Astrocyte of the hippocampus (primary cell): ENCODE data around the gene PACRG.

Experiments used
- DNase-seq: peaks from one replicate; pipeline ENCODE4 v3.0.0; 2011; ENCODE audit warnings: low read depth, low spot score

PACRG gene

GRCh38 chr6:163176097-163176496 is 448.3 kb downstream of the PACRG start:
- DNase-seq, result no peak

DNA sequence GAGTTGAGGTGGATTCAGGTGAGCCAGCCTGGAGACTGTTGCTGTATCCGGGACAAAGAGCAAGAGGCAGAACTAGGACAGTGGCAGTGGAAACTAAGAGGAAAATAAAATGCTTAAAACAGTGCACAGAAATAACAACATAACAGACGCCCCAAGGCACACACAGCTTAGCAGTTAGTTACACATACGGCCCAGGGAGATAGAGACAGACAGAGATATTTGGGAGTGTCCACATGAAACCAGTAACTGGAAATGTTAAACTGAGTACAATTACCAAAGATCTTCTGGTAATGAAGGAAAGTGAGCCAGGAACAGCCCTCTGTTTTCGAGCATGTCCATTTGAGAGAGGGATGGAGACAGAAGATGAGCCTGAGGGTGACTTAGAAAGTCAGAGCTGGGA is 449.2 kb downstream of the PACRG start:
- DNase-seq, result no peak

- DNase-seq, result no peak
Measured at GRCh38 chr6:163177892-163178420, 450.2 kb downstream of the PACRG start.

DNA sequence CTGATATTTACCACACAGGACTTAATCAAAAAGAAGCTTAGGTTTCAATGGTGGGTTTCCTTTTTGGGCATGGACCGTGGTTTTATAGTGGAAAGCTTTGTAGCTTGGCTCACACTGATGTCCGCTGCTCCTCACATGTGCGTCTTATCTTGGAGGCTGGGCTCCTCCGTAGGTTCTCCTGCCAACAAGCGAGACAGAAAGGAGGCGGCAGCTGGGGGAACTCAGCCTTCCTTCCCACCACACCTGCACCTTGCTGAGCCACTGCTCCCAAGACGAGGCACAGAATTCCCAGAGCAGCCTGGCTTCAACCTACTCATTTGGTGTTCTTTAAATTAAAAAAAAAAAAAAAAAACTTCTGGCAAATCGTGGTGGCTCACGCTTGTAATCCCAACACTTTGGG is 451.3 kb downstream of the PACRG start:
- DNase-seq, result no peak

DNA sequence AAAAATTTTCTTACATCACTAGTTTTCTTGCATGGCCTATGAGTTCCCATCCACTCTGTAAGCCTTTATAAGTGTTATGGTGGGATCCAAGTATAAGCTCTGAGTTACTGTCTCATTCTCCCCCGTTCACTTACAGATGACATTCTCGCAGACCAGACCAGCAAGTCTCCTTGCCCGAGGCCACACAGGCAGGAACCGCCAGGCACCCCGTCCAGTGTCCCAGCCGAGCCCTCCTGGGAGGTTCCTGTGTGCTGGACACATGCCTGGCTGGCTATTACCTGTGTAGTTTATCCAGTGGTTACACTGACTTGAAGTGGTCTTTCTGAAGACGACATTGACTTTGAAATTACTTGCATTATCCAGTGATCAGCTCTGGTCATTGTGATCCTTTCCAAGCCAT is 451.9 kb downstream of the PACRG start:
- no peak for DNase-seq

DNA sequence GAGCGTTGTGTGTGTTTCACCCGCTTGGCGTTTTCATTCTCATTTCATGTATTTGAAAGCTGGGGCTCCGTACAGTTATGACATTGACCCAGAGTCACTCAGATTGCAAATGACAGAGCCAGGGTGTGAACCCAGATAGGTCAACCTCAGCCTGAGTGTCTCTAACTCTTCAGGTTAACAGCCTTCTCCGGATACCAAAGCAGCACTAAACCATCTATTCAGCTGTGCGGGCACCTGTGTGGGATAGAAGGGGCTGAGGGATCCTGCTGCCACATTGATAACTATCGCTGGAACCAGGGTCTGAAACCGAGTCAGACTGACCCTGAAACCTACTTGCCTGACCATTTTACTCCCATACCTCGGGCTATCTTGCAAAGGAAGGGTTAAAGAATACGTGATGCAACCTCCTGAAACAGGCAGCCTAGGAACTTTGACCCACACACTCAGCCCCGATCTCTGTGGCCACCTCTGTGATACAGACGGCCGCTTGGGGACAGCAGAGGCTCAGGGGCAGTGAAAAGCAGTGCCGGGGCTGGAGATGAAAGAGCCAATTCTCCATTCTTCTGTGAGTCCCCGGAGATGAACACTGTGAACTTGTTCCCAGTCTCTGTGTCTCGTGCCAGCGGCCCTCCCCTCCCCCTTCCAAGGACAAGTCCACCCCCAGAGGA is 453.2 kb downstream of the PACRG start:
- peak; percentile 74 for DNase-seq

DNA sequence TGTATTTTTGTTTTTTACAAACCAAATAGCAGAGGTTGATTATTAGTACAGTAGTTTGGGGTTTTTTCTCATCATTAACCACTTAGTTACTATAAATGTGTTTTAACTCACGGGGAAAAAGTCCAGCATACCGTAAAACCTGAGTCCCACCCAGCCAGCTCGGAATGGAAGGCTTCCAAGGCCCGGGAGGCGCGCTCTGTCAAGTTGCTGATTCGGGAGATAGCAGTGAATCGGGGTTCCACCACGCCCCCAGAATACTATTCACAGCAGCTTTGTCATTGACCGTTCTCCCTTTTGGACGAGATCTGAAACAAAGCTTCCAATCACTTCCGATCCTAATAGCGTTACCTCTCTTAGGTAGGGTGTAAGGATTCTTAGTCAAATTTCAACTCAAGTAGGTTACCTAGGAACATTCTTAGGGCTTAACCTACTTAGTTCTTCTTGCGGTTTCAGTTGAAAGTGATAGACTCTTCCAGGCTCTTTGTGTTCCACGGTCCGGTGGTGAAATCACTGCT is 453.9 kb downstream of the PACRG start:
- no peak for DNase-seq

GRCh38 chr6:163182696-163183095 is 454.9 kb downstream of the PACRG start:
- no peak for DNase-seq

- DNase-seq, result peak; percentile 27
Measured at GRCh38 chr6:163183806-163184205, 456.0 kb downstream of the PACRG start.

DNA sequence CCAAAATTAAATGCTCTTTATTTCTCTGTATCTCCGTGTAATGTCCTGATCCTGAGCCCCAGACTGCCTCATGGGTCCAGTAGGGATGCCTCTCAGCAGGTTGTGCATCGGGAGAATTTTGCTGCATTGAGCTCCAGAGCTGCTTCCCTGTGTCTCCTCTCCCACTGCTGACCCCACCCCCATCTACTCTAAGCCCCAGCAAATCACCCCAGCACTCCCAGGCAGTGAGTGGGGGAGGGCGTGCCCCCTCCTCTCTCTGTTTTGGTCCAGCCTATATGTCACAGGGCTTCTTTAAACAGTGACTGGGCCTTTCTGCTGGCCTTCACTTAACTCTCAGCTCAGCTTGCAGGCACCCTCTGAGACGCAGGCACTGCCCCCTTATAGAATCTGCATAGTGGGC is 458.0 kb downstream of the PACRG start:
- DNase-seq, result no peak

- no peak for DNase-seq
Measured at GRCh38 chr6:163186527-163186926, 458.8 kb downstream of the PACRG start.

DNA sequence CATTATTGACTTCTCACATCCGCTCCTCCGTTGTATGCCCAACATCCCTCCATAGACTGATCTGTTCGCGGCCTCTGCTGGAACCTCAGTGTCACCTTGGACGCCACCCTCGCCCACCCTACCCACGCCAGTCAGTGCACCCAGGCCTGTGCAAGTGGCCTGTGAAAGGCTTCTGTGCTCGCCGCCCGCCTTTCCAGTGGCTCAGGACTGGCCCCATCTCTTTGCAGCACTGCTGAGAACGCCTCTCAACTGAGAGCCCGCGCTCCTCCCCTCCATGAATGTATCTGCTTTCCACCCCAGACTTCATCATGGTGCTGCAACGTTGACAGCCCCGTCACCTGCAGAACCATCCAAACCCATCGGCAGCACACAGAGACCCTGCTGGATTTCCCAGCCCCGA is 459.4 kb downstream of the PACRG start:
- DNase-seq, result no peak

DNA sequence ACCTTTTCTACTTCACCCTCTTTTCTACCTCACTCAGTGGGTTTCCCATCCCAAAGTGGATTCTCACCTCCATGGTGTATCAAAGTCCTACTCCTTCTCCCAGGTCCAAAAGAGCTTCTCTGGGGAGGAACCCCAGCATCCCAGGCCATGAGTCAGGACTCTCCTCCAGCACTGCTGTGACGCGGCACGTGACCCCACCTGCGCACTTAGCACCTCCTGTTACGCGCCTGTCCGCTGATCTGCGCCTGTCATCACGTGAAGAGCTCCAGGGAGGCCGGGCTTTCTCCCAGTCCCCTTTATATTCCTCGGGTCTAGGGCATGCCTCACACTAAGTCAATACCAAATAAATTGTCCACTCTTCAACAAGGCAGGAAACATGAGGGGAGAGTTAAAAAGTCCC is 459.8 kb downstream of the PACRG start:
- no peak for DNase-seq

DNA sequence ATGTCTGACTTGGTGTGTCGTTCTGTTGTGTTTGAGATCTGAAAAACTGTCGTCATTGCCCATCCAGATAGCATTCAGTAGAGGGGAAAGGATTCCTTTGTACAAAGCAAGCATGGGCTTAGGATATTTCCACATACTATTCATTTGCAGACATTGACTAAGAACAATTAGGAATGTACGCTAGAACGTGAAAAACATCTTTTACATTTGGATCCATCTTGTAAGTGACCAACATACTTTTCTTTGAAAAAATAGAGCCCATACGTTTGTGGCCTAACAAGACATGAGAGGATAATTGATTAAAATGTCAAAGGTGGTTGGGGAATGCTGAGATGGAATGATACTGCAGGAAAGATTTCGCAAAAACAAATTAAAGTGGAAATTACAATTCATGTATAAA is 461.0 kb downstream of the PACRG start:
- DNase-seq, result no peak

DNA sequence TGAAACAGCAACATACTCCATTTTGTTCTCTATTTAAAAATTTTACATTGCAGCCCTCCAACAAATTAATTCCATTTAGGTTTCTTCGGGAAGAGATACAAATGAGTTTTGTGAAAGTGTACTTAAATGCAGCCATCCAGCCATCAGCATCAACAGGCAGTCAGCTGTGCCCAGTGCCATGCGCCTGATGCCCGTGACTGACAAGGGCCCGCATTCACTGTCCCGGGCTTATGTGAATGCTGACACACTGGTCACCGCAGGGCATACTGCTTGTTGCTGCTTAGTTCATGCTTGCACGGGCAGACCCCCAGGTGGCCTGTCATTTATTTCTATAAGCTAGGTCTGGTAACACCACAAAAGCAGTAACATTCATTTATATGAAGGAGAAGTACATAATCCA is 461.8 kb downstream of the PACRG start:
- no peak for DNase-seq

DNA sequence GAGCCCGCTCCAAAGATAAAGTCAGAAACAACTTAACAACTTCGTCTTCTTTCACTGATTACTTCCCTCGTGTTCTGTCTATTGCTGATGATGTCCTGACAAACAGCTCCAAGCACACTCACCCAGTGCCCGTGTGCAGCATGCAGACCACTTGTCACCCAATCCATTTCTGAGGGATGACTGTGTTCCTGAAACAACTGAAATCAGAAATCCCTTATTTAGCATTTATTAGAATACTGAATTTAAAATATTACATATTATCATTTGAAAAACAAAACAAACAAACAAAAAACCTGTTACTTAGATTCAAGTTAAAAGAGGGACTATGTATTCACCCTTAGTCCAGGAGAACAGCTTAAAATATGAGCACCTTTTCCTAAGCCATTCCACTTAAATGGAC is 463.0 kb downstream of the PACRG start:
- DNase-seq, result no peak

GRCh38 chr6:163191704-163192537 is 464.1 kb downstream of the PACRG start:
- no peak for DNase-seq

GRCh38 chr6:163192591-163192990 is 464.8 kb downstream of the PACRG start:
- DNase-seq, result no peak

DNA sequence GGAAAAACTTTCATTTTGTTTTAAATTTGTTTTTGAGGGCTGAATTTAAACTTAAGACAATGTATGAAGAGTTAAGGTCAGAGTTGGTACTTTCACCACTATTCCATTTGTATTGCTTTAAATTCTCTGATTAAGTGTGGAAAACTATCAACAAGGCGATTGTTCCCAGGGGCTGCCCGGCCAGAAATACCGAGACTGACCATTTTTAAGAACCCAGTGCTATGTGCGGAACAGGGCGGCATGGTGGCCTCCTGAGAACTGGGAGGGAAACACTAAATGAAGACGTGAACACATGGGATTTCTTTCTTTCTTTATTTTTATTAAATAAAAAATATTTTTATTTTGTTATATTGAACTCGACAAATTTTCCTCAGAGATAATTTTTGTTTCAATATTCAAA is 465.6 kb downstream of the PACRG start:
- DNase-seq, result no peak

DNA sequence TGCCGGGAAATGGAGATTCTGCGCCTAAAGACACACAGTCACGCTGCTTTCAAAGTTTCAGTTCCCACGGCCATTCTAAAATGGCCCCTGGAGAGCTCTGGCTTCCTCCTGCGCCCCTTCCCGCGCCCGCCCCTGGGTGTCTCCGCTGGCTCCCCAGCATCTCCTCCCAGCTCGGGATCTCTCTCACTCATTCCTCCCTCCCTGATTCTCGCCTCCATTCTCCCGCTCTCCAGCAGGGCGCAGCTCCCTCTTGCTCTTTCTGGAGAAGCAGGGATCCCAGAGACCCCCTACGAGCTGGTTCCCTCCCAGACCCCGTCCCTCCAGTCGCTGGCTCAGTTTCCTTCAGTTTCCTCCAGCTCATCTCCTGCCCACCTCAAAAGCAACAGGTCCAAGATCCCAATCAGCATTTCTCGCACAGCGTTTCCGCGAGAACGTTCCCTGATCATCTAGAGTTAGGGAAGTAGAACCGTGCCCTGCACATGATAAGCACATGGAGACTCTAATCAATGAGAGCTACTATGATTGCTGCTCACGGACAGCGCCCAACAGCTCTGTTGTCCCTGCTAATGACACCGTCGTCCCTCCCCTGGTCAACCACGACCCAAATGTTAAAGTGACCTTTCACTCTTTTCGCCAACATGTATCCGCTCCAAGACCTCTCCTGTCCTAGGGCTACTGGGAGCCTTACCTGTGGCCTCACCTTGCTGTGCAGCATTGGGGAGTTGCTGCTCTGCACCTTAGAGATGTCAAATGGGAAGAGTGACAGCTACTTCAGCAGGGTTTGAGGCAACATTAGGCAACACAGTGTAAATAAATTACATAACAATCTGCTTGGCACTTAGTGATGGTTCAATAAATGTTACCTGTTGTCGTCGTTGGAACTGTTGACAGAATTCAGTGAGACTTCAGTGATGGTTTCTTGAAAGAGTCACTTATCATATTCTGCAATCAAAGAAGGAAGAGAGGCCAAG is 468.2 kb downstream of the PACRG start:
- DNase-seq, result no peak

GRCh38 chr6:163197839-163198238 is 470.1 kb downstream of the PACRG start:
- no peak for DNase-seq

- DNase-seq, result no peak
Measured at GRCh38 chr6:163198396-163198795, 470.6 kb downstream of the PACRG start.
